ENCODE measurements around the gene PPP1R13B. TPM values are rescaled to one million over a fixed set of nuclear protein-coding genes. Genes with fewer than 3 reads are reported as not detected.
A peak's percentile ranks its signal among the peaks of the same experiment; 100 is the strongest.

The PPP1R13B gene
- 70.6 TPM for polyA plus RNA-seq (2012; ENCODE audit: insufficient read depth, insufficient read length, low read depth)

- no peaks in the 10 kb centered on the region for H3K27me3 ChIP-seq
- TF ChIP-seq CTCF (IDR thresholded peaks at IDR 0.05; ENCODE audit: low read depth, low read length): no peak
- peak within 1 kb of the TSS; percentile 68 for H3K4me3 ChIP-seq (ENCODE audit: low read depth, low read length)
- peaks cover 18% of the 10 kb centered on the region for H3K36me3 ChIP-seq
- no peaks in the 10 kb centered on the region for H3K9me3 ChIP-seq
- peak; percentile 98 for DNase-seq
- 0 out of 2 replicates have a peak, but pooled peaks cover 4% of the 10 kb centered on the region for H3K4me1 ChIP-seq
Measured at GRCh38 chr14:103847451-103848174, at the start of gene PPP1R13B. TSS of gene PPP1R13B (minus strand) at chr14:103847575. CDS start at chr14:103847307, 268 bp downstream.

GRCh38 chr14:103896578-103896977 lies 49.2 kb upstream of the PPP1R13B start:
- H3K9me3 ChIP-seq: no peaks in the 10 kb centered on the region; the same call in 1 of the 2 replicates
- TF ChIP-seq CTCF (IDR thresholded peaks at IDR 0.05; ENCODE audit: low read depth, low read length): no peak
- no peak overlapping the region for H3K4me3 ChIP-seq (ENCODE audit: low read depth, low read length)
- no peaks in the 10 kb centered on the region for H3K4me1 ChIP-seq
- H3K36me3 ChIP-seq: no peaks in the 10 kb centered on the region
- H3K27me3 ChIP-seq: no peaks in the 10 kb centered on the region
- no peak for DNase-seq

GRCh38 chr14:103894723-103895059 lies 47.3 kb upstream of the PPP1R13B start:
- Histone ChIP-seq H3K4me1 (peaks cover under 1% of the 10 kb centered on the region; the same call in 1 of the 2 replicates), H3K4me3 (ENCODE audit: low read depth, low read length) (no peak overlapping the region), H3K27me3 (no peaks in the 10 kb centered on the region), H3K36me3 (no peaks in the 10 kb centered on the region), H3K9me3 (no peaks in the 10 kb centered on the region)
- DNase-seq: no peak
- no peak for TF ChIP-seq CTCF (IDR thresholded peaks at IDR 0.05; ENCODE audit: low read depth, low read length)

- no peaks in the 10 kb centered on the region for H3K27me3 ChIP-seq
- no peaks in the 10 kb centered on the region for H3K9me3 ChIP-seq
- H3K4me1 ChIP-seq: peaks cover 6% of the 10 kb centered on the region; the same call in 1 of the 2 replicates
- H3K36me3 ChIP-seq: no peaks in the 10 kb centered on the region
- no peak overlapping the region for H3K4me3 ChIP-seq (ENCODE audit: low read depth, low read length)
- TF ChIP-seq CTCF (IDR thresholded peaks at IDR 0.05; ENCODE audit: low read depth, low read length): no peak
- DNase-seq: no peak
Measured at GRCh38 chr14:103894034-103894722, 46.8 kb upstream of the PPP1R13B start.

- peaks cover 6% of the 10 kb centered on the region; the same call in 1 of the 2 replicates for H3K4me1 ChIP-seq
- TF ChIP-seq CTCF (IDR thresholded peaks at IDR 0.05; ENCODE audit: low read depth, low read length): no peak
- no peaks in the 10 kb centered on the region for H3K27me3 ChIP-seq
- DNase-seq: no peak
- H3K4me3 ChIP-seq (ENCODE audit: low read depth, low read length): no peak overlapping the region
- no peaks in the 10 kb centered on the region for H3K36me3 ChIP-seq
- H3K9me3 ChIP-seq: no peaks in the 10 kb centered on the region
Measured at GRCh38 chr14:103892247-103892646, 44.9 kb upstream of the PPP1R13B start.

Data from BE2C (cell line).